Cortex of kidney (tissue), 1 donor: Measurements from ENCODE around the gene WNT9A.
"Not testable (repeated sequence)": the region's sequence is repeated elsewhere in the genome, so short reads cannot be mapped to it uniquely, and the experiment has no call there.

Source experiments
- DNase-seq: peaks from one replicate; lab custom pipeline; 2025; lab: John Stamatoyannopoulos, UW

Gene WNT9A, protein sequence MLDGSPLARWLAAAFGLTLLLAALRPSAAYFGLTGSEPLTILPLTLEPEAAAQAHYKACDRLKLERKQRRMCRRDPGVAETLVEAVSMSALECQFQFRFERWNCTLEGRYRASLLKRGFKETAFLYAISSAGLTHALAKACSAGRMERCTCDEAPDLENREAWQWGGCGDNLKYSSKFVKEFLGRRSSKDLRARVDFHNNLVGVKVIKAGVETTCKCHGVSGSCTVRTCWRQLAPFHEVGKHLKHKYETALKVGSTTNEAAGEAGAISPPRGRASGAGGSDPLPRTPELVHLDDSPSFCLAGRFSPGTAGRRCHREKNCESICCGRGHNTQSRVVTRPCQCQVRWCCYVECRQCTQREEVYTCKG

GRCh38 chr1:227947676-227948492 is at the start of gene WNT9A:
WNT9A (minus strand) TSS chr1:227947932; CDS start chr1:227947887, 45 bp downstream.
- no peak for DNase-seq

DNA sequence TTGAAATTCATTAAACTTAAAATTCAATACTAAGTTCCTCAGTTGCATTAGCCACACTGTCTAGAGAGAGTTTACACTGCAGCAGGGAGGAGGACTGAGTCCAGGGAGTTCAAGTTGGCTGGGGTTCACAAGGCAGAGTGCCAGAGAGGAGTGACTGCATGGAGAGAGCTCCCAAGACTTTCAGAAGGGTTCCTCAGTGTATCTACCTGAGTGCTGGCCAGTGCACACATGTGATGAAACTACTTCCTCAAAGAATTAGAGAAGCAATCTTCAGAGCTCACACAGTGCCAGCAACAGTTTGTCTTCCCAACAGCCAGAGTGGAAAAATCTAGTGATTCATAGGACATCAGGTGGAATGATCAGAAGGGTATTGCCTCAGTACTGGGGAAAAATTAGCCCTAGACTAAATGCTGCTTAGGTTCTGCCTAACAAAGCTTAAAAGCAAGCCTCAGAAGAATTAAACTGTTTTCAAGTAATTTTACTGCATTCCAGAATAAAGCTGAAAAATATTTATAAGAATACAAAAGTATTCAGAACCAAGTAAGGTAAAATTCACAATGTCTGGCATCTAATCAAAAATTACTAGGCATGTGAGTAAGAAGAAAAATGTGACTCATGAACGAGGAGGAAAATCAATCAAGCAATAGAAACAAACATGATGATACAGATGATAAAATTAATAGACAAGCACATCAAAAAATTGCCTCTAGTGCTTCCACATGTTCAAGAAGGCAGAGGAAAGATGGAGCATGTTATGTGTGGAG is 48.6 kb upstream of the WNT9A start:
- DNase-seq, result no peak

DNA sequence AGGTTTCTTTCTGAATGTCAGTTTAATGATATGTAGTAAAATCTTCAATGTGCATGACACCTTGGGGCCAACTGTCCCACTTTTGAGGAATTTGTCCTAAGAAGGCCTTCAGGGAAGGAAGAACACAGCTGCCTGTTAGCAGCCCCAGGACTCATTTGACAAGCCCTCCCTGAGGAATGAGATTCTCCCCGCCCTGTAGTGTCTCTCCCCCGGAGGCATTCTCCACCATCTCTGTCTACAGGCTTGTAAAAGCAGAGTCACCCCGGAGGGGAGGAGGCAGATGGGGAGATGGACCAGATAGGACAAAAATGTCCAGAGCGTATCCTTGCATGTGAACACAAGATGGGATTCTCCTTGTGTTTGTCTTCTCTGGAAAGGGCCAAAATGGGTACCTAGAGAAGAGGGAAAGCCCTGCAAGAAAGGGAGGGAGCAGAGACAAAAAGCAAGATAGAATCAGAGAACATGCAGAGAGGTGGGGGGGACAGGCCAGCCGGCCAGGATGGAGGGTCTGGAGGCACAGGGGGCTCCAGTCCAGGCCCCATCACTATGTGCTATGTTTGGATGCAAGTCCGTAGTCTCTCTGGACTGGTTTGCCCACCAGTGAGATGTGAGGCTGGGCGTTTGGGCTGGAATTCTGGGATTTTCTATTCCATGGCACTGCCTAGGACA is 47.0 kb upstream of the WNT9A start:
- DNase-seq, result no peak

GRCh38 chr1:227987181-227987580 is 39.4 kb upstream of the WNT9A start:
- DNase-seq, result no peak

- not testable (repeated sequence) for DNase-seq
Measured at GRCh38 chr1:227975583-227976283, 28.0 kb upstream of the WNT9A start.

- DNase-seq, result not testable (repeated sequence)
Measured at GRCh38 chr1:227973724-227974288, 26.1 kb upstream of the WNT9A start.

DNA sequence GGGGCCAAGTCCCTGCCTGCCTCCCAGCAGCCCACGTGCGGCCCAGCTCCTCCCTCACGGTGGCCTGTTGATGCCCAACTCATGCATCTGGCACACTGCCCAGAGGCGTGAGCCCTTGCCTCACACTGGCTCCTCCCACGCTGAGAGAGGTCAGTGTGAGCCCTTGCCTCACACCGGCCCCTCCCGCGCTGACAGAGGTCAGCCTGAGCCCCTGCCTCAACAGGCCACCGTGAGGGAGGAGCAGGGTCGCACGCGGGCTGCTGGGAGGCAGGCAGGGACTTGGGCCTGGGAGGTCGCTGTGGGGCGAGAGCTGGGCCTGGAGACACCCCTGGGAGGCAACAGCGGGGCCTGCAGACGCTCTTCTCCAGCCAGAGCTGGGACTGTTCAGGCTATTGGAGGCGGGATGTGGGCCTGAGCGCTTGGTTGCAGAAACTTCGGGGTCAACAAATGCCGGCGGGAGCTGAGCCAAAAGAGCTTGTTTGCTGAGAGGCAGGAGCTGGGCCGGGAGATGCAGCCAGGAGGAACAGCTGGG is 25.2 kb upstream of the WNT9A start:
- not testable (repeated sequence) for DNase-seq

DNA sequence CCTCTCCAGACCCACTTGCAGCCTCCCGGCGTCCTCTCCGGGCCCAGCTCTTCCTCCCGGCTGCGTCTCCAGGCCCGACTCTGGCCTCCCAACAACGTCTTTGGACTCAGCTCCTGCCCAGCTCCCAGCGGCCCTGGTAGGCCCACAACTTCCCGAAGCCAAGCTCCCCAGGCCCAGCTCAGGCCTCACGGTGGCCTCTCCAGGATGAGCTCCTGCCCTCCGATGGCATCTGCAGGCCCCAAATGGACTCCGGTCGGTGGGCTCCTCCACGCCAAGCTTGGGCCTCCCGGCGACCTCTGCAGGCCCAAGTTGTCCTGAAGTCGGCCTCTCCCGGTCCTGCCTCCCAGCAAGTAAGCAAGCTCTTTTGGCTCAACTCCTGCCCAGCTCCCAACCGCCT is 24.5 kb upstream of the WNT9A start:
- DNase-seq, result not testable (repeated sequence)

DNA sequence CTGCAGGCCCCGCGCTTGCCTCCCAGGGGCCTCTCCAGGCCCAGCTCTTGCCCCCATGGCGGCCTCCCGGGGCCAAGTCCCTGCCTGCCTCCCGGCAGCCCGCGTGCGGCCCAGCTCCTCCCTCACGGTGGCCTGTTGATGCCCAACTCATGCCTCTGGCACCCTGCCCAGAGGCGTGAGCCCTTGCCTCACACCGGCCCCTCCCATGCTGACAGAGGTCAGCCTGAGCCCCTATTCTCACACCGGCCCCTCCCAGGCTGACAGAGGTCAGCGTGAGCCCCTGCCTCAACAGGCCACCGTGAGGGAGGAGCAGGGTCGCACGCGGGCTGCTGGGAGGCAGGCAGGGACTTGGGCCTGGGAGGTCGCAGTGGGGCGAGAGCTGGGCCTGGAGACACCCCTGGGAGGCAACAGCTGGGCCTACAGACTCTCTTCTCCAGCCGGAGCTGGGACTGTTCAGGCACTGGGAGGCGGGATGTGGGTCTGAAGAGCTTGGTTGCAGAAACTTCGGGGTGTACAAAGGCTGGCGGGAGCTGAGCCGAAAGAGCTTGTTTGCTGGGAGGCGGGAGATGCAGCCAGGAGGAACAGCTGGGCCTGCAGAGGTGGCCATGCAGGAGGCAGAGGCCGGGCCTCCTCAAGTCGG is 24.0 kb upstream of the WNT9A start:
- not testable (repeated sequence) for DNase-seq

- DNase-seq, result not testable (repeated sequence)
Measured at GRCh38 chr1:227971216-227971615, 23.5 kb upstream of the WNT9A start.

DNA sequence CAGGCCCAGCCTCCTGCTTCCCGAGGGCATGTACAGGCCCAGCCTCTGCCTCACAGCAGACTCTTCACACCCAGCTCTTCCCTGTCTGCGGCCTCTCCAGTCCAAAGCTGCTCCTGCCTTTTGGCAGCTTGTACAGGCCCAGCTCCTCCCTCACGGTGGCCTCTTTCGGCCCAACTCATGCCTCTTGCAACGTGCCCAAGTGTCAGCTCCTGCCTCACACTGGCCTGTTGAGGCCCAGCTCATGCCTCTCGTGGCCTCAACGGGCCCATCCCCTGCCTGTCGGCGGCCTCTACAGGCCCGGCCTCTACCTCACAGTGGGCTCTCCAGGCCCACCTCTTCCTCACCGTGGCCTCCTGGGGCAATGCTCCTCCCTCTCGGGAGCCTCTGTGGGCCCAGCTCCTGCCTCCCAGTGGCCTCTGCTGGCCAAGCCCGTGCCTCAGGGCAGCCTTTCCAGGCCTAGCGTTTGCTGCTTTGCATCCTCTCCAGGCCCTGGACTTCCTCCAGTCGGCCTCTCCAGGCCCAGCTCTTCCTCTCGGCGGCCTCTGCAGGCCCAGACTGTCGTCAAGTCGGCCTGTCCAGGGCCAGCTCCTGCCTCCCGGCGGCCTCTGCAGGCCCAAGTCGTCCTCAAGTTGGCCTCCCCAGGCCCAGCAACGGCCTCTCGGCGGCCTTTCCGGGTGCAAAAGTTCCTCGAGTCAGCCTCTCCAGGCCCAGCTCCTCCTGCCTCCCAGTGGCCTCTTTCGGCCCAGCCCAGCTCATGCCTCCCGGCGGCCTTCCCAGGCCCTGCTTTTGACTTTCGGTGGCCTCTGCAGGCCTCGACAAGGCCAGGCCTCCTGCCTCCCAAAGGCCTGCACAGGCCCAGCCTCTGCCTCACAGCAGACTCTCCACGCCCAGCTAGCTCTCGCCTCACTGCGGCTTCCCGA is 22.6 kb upstream of the WNT9A start:
- not testable (repeated sequence) for DNase-seq

DNA sequence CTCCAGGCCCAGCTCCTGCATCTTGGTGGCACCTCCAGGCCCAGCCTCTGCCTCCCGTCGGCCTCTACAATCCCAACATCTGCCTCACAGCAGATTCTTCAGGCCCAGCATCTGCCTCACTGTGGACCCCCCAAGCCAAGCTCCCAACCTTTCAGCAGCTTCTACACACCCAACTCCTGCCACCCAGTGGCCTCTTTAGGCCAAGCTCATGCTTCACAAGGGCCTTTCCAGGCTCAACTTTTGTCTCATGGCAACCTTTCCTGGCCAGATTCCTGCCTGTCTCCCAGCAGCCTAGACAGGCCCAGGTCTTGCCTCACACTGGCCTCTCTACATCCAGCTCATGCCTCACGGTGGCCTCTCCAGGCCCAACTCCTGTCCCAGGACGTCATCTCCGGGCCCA is 20.1 kb upstream of the WNT9A start:
- DNase-seq, result not testable (repeated sequence)

DNA sequence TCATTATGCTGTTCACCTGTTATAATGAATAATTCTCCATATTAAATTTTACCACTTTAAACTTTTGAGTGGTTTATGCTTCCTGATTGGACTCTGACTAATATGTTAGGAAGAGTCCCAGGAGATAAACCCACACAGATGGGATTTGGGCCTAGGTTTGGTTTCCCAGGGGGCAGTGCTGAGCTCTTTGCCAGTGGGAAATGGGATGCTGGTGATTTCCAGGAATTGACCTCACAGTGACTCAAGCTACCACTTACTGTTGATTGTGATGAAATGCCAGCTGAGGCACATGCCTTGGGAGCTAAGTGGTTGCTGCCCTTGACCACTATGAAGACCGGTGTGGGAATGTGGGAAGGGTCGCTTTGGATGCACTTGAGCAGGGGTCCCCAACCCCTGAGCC is 19.0 kb upstream of the WNT9A start:
- DNase-seq, result not testable (repeated sequence)

GRCh38 chr1:227961651-227962466 is 14.1 kb upstream of the WNT9A start:
- DNase-seq, result no peak

DNA sequence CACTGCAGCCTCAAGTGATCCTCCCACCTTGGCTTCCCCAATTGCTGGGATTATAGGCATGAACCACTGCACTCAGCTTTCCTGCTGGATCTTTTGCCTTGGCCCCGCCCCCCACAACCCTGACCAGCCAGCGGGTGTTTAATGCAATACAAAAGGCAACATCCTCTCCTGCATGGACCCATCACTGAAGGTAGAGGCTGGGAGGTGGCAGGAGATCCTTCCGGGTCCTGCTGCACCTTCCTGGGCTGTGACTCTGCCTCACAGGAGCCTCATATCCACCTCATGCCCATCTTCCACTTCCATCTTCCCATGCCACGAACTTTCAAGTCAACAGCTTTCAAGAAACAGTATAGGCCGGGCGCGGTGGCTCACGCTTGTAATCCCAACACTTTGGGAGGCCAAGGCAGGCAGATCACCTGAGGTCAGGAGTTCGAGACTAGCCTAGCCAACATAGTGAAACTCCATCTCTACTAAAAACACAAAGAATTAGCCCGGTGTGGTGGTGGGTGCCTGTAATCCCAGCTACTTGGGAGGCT is 11.7 kb upstream of the WNT9A start:
- DNase-seq, result no peak

DNA sequence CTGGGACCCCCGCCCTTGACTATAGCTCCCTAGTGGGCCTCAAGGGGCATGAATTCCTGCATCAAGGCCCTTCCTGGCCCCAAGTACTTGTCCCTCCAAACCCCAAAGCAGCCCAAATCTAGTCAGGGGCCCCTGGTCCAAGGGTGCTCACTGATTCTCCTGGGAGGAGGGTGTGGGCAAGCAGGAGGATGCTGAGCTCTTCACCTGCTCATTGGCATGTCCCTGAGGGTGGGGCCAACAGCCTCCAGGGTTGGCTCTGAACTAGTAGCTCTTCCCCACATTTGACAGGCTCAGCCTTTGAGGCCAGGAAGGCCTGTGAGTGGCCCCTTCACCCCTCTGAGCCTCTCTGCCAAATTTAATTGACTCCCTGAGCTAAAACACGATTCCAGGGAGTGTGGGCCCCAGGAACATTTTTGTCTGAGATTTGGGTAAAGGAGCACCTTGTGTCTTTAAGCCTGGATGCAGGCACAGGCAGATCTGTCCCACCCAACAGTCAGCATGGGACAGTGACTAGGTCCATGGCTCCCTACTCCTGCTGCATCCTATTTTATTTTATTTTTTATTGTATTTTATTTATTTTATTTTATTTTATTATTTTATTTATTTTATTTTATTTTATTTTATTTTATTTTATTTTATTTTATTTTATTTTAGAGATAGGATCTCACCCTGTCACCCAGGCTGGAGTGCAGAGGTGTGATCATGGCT is 11.0 kb upstream of the WNT9A start:
- no peak for DNase-seq

GRCh38 chr1:227955808-227956207 is 8.1 kb upstream of the WNT9A start:
- DNase-seq, result no peak
